A549 (cell line): ENCODE data around the gene KIF1A. TPM values are rescaled to one million over a fixed set of nuclear protein-coding genes. Genes with fewer than 3 reads are reported as not detected.

Source experiments
- ATAC-seq, 2 experiments: fragments of 200-7000 bp in 1 of 2; fragments of >200 bp in 1 of 2; cut with Nextera tagmentation in 1 of 2; cut with Tn5 transposase in 1 of 2; 3 replicates each; pipeline versions ENCODE4 v1.8.0 to v1.9.1; 2018 to 2020; ENCODE audit warnings: mild to moderate bottlenecking in 1 of 2, moderate library complexity in 1 of 2
- CTCF ChIA-PET: fragments of 300-600 bp; sonication (Branson Sonifier 250); formaldehyde crosslinking; extraction: SDS; loops from one replicate; lab custom pipeline; 2021; ENCODE audit warnings: antibody characterized with exemption, inconsistent platforms; lab: Yijun Ruan, JAX
- POLR2A ChIA-PET: fragments of 350-600 bp; formaldehyde crosslinking; extraction: SDS; loops from one replicate; lab custom pipeline; 2021; ENCODE audit warnings: antibody characterized with exemption, inconsistent platforms; lab: Yijun Ruan, JAX
- DNase-seq, 2 experiments: peaks; one replicate each; pipeline versions ENCODE4 v3.0.0 to v3.0.0-alpha.2; 2011 to 2016; ENCODE audit warnings: low read depth in 1 of 2, low spot score in 1 of 2
- FAIRE-seq: peaks from 2 replicates; lab custom pipeline; 2011; peaks lifted over from hg19 to GRCh38; lab: Jason Lieb, UNC
- H3K27ac ChIP-seq, 2 experiments: fragments of >200 bp; sonication (Bioruptor Twin); formaldehyde crosslinking; 3 replicates each; pipeline ENCODE4 v1.5.1; 2016 to 2017
- H3K4me1 ChIP-seq: fragments of >200 bp; sonication (Bioruptor Twin); formaldehyde crosslinking; 3 replicates; pipeline ENCODE4 v1.6.1; 2016
- H3K4me2 ChIP-seq: fragments of >200 bp; sonication (Bioruptor Twin); formaldehyde crosslinking; 3 replicates; pipeline ENCODE4 v1.6.1; 2016
- H3K4me3 ChIP-seq: fragments of >200 bp; sonication (Bioruptor Twin); formaldehyde crosslinking; 3 replicates; pipeline ENCODE4 v1.5.1; 2016
- H3K9me3 ChIP-seq: fragments of >200 bp; sonication (Bioruptor Twin); formaldehyde crosslinking; 3 replicates; pipeline ENCODE4 v1.6.1; 2016
- BHLHE40 ChIP-seq: IDR thresholded peaks from 2 replicates; pipeline ENCODE4 v1.6.1; 2012; ENCODE audit warnings: low read depth, low read length, inconsistent platforms
- CBX8 ChIP-seq: fragments of 200-600 bp; sonication (generic); IDR thresholded peaks from 2 replicates; pipeline ENCODE4 v1.6.1; 2016
- CEBPB ChIP-seq, 2 experiments: fragments of >200 bp in 1 of 2; sonication (Bioruptor Twin) in 1 of 2; formaldehyde crosslinking in 1 of 2; IDR thresholded peaks; 2 replicates each; pipeline ENCODE4 v1.6.1; 2012 to 2016
- CHD4 ChIP-seq: fragments of 200-600 bp; sonication (generic); IDR thresholded peaks from 2 replicates; pipeline ENCODE4 v1.6.1; 2016; ENCODE audit warnings: antibody characterized with exemption, mild to moderate bottlenecking, borderline replicate concordance
- ESRRA ChIP-seq: fragments of 150-350 bp; IDR thresholded peaks from 2 replicates; pipeline ENCODE4 v1.6.1; 2014; ENCODE audit warnings: mild to moderate bottlenecking, low read length, borderline replicate concordance
- FOSB ChIP-seq: fragments of 250-450 bp; sonication (Bioruptor Pico); IDR thresholded peaks from 2 replicates; pipeline ENCODE4 v1.5.0; 2020; ENCODE audit warnings: mild to moderate bottlenecking, moderate library complexity
- FOSL2 ChIP-seq, 2 experiments: fragments of 450-650 bp in 1 of 2; fragments of >200 bp in 1 of 2; sonication (Bioruptor Twin) in 1 of 2; formaldehyde crosslinking; IDR thresholded peaks; 2 replicates each; pipeline versions ENCODE4 v1.5.0 to v1.6.1; 2016 to 2020; ENCODE audit warnings: mild to moderate bottlenecking in 1 of 2, moderate library complexity in 1 of 2
- FOXS1 ChIP-seq: fragments of 250-450 bp; sonication (Bioruptor Pico); IDR thresholded peaks from 2 replicates; pipeline ENCODE4 v1.5.0; 2020; ENCODE audit warnings: mild to moderate bottlenecking, moderate library complexity
- GATA3 ChIP-seq: IDR thresholded peaks from 2 replicates; pipeline ENCODE4 v1.6.1; 2012; ENCODE audit warnings: borderline replicate concordance
- HDAC2 ChIP-seq: fragments of 200-600 bp; sonication (generic); IDR thresholded peaks from 2 replicates; pipeline ENCODE4 v1.6.1; 2016
- HOXB13 ChIP-seq: fragments of 250-450 bp; sonication (Bioruptor Pico); IDR thresholded peaks from 2 replicates; pipeline ENCODE4 v1.5.0; 2020; ENCODE audit warnings: low read depth, mild to moderate bottlenecking, moderate library complexity
- JUN ChIP-seq, 2 experiments: fragments of >200 bp; sonication (Bioruptor Twin); formaldehyde crosslinking; IDR thresholded peaks; 2 replicates in 1 of 2; 3 replicates in 1 of 2; pipeline ENCODE4 v1.6.1; 2016 to 2017
- JUNB ChIP-seq: fragments of >200 bp; sonication (Bioruptor Twin); formaldehyde crosslinking; IDR thresholded peaks from 2 replicates; pipeline ENCODE4 v1.6.1; 2016
- KDM1A ChIP-seq: fragments of 200-600 bp; sonication (generic); IDR thresholded peaks from 2 replicates; pipeline ENCODE4 v1.6.1; 2016; ENCODE audit warnings: low read depth, mild to moderate bottlenecking
- KDM5A ChIP-seq: fragments of 200-600 bp; sonication (generic); IDR thresholded peaks from 2 replicates; pipeline ENCODE4 v1.6.1; 2016; ENCODE audit warnings: antibody characterized with exemption, mild to moderate bottlenecking
- RAD21 ChIP-seq, 2 experiments: fragments of >200 bp in 1 of 2; sonication (Bioruptor Twin) in 1 of 2; formaldehyde crosslinking in 1 of 2; IDR thresholded peaks in 1 of 2; conservative IDR thresholded peaks in 1 of 2; 2 replicates in 1 of 2; 3 replicates in 1 of 2; pipeline ENCODE4 v1.6.1; 2012 to 2018; ENCODE audit warnings: inconsistent platforms in 1 of 2
- RFX5 ChIP-seq: fragments of 450-650 bp; IDR thresholded peaks from 2 replicates; pipeline ENCODE4 v1.7.1; 2014; ENCODE audit warnings: antibody characterized with exemption, mild to moderate bottlenecking, moderate library complexity
- SREBF2 ChIP-seq: fragments of 450-650 bp; IDR thresholded peaks from 2 replicates; pipeline ENCODE4 v1.6.1; 2014; ENCODE audit warnings: mild to moderate bottlenecking, moderate library complexity
- ZC3H11A ChIP-seq: fragments of 450-650 bp; IDR thresholded peaks from 2 replicates; pipeline ENCODE4 v1.6.1; 2014; ENCODE audit warnings: antibody characterized with exemption, mild to moderate bottlenecking
- ZFP36 ChIP-seq: fragments of 450-650 bp; IDR thresholded peaks from 2 replicates; pipeline ENCODE4 v1.6.1; 2014; ENCODE audit warnings: borderline replicate concordance; ENCODE audit not compliant: partially characterized antibody
- WGBS: methylation state at CpG from one replicate; pipeline ENCODE4 v1.1.6; 2017; ENCODE audit errors: missing lambda C conversion rate; 5-methylcytosine and 5-hydroxymethylcytosine counted together
- polyA plus RNA-seq, 4 experiments: library from polyadenylated mRNA; depleted of rRNA in 3 of 4; stranded (reverse); fragments of >200 nt; fragmentation: RNase III in 1 of 4; extraction: RNeasy Plus Mini Kit Qiagen cat#74134 plus additional on column Dnase treatment in 1 of 4; gene quantifications; 2 replicates in 3 of 4; 3 replicates in 1 of 4; pipeline ENCODE4 v1.2.3, GENCODE V29; 2011 to 2017
- TF ChIP-seq, protein P1 (sequence below): fragments of 250-450 bp; sonication (Bioruptor Pico); IDR thresholded peaks from 2 replicates; pipeline ENCODE4 v1.5.0; 2021; ENCODE audit warnings: mild to moderate bottlenecking, moderate library complexity, borderline replicate concordance
- TF ChIP-seq, protein P2 (sequence below): IDR thresholded peaks from 2 replicates; pipeline ENCODE4 v1.6.1; 2012
- TF ChIP-seq, protein P3 (sequence below): fragments of 200-600 bp; sonication (generic); IDR thresholded peaks from 2 replicates; pipeline ENCODE4 v1.6.1; 2016; ENCODE audit warnings: antibody characterized with exemption, mild to moderate bottlenecking, moderate library complexity
- TF ChIP-seq, protein P4 (sequence below): IDR thresholded peaks from 2 replicates; pipeline ENCODE4 v1.6.1; 2012; ENCODE audit warnings: low read depth, borderline replicate concordance

KIF1A gene
- polyA plus RNA-seq, 2 of the 4 experiments (the other 2 are of a cell fraction), result 0.28 to 0.50 TPM

DNA sequence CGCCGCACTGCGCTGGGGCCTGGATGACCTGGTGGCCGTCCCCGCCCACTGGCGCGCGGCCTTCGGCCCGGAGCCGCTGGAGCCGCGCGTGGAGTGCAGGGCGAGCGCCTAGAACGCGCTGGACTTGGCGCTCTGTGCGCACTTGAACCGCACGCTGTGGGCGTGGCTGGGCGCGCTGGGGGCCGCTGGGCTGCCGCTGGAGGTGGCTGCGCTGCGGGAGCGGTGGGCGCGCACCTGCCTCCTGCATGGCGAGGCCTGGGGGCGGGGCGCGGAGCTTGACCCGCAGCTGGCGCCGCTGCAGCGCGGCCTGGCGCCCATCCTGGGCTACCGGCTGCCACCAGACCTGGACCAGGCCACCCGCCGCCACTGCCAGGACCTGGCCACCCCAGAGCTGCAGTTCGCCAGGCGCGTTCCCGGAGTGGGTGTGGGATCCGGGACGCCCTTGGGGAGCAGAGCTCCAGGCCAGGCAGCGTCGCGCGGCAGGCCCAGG is 147.3 kb downstream of the KIF1A start:
- DNase-seq (no peak), FAIRE-seq (no peak)
- H3K4me3 ChIP-seq, result no peak overlapping the region
- H3K4me1 ChIP-seq, result no peaks in the 10 kb centered on the region
- TF ChIP-seq KDM5A, result no peak
- TF ChIP-seq FOSB, result no peak
- no peak for TF ChIP-seq RFX5
- TF ChIP-seq FOXS1 (CRISPR knock-in tag), result no peak
- no peak for TF ChIP-seq CHD4
- no peak for TF ChIP-seq RAD21 (conservative IDR thresholded peaks at IDR 0.05 in 1 of 2, IDR thresholded peaks at IDR 0.05 in 1 of 2)
- TF ChIP-seq JUNB, result no peak
- TF ChIP-seq HOXB13 (CRISPR knock-in tag), result no peak
- TF ChIP-seq, all 56 proteins: peak for 0
- WGBS, result 45% methylated on average over 19 of the region's 55 CpGs
- Histone ChIP-seq H3K9me3 (no peaks in the 10 kb centered on the region), H3K4me2 (no peak overlapping the region), H3K27ac (no peak overlapping the region)
- ATAC-seq, result no peak
- CTCF ChIA-PET, result no interaction called here
- POLR2A ChIA-PET, result no interaction called here

DNA sequence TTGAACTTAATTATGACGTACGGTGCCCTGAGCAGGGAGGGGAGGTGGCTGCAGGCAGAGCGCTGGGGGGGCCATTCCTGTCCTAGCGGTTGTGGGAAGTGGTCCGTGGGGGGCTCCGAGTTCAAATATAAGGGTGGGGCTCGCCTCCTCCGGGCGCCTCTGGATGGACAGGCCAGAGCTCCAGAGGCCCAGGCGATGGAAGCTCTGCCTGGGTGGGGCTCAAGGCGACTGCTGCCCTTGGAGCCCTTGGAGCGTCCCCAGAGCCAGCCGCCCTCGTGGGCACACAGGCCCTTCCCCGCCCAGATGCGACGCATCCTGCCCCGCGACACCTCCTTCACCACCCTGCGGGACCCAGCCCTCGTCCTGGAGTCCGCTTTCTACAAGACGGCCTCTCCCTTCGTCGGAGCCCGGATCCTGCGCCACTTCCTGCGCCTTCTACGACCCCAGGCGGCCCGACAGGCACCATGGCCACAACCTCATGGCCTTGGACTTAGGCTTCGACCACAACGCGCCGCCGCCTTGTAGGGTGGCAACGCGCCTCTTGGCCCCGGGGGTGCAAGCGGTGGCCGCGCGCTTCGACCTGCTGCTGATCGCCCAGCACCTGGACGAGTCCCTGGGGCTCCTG is 147.8 kb downstream of the KIF1A start:
- DNase-seq (no peak), ATAC-seq (no peak), FAIRE-seq (no peak)
- Histone ChIP-seq H3K27ac (no peak overlapping the region), H3K4me3 (no peak overlapping the region), H3K9me3 (no peaks in the 10 kb centered on the region), H3K4me2 (no peak overlapping the region), H3K4me1 (no peaks in the 10 kb centered on the region)
- ChIA-PET POLR2A (no interaction called here), CTCF (no interaction called here)
- no peak for TF ChIP-seq CBX8
- TF ChIP-seq, protein P1, sequence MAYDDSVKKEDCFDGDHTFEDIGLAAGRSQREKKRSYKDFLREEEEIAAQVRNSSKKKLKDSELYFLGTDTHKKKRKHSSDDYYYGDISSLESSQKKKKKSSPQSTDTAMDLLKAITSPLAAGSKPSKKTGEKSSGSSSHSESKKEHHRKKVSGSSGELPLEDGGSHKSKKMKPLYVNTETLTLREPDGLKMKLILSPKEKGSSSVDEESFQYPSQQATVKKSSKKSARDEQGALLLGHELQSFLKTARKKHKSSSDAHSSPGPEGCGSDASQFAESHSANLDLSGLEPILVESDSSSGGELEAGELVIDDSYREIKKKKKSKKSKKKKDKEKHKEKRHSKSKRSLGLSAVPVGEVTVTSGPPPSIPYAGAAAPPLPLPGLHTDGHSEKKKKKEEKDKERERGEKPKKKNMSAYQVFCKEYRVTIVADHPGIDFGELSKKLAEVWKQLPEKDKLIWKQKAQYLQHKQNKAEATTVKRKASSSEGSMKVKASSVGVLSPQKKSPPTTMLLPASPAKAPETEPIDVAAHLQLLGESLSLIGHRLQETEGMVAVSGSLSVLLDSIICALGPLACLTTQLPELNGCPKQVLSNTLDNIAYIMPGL (CRISPR knock-in tag), result no peak
- TF ChIP-seq JUN (IDR thresholded peaks at IDR 0.05), result no peak
- TF ChIP-seq, protein P2, sequence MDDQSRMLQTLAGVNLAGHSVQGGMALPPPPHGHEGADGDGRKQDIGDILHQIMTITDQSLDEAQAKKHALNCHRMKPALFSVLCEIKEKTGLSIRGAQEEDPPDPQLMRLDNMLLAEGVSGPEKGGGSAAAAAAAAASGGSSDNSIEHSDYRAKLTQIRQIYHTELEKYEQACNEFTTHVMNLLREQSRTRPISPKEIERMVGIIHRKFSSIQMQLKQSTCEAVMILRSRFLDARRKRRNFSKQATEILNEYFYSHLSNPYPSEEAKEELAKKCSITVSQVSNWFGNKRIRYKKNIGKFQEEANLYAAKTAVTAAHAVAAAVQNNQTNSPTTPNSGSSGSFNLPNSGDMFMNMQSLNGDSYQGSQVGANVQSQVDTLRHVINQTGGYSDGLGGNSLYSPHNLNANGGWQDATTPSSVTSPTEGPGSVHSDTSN, result no peak
- TF ChIP-seq ZFP36, result no peak
- no peak for TF ChIP-seq ZC3H11A
- TF ChIP-seq FOSL2 (IDR thresholded peaks at IDR 0.05), result no peak
- TF ChIP-seq FOSL2 (CRISPR knock-in tag; IDR thresholded peaks at IDR 0.05), result no peak
- TF ChIP-seq BHLHE40, result no peak
- TF ChIP-seq ESRRA, result no peak
- no peak for TF ChIP-seq HDAC2
- no peak for TF ChIP-seq CEBPB (IDR thresholded peaks at IDR 0.05)
- no peak for TF ChIP-seq KDM1A
- 69% methylated on average over 39 of the region's 46 CpGs for WGBS

DNA sequence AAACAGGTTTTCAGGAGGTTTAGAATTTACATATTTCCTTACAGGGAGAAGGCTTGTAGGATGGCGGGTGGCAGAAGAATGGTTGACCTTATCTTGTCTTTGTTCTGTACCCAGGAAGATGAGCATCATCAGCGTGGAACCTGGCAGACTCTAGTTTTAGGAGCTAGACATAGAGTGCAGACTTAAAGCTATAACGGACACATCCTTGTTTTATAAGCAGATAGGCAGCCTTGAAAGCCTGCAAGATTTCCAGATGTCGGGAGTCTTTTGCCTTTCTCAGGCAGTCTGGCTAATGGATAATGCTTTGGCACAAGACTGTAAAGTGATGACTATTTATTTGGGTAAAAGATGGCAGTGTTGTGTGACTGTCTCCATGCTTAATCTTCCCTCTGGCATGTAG is 149.1 kb downstream of the KIF1A start:
- FAIRE-seq (no peak), DNase-seq (no peak), ATAC-seq (no peak)
- Histone ChIP-seq H3K27ac (no peak overlapping the region), H3K9me3 (0 out of 3 replicates have a peak, but pooled peaks cover 3% of the 10 kb centered on the region), H3K4me2 (no peak overlapping the region), H3K4me3 (no peak overlapping the region), H3K4me1 (no peaks in the 10 kb centered on the region)
- CTCF ChIA-PET, result interaction anchor here (1.0 to 1.3 kb wide), 2 partner anchors 30 to 65 kb away, joined by 3 read pairs; no protein-coding TSS in a partner anchor
- 30% methylated on average over 4 of the region's 4 CpGs for whole genome bisulfite sequencing
- POLR2A ChIA-PET, result no interaction called here
- TF ChIP-seq, protein P3, sequence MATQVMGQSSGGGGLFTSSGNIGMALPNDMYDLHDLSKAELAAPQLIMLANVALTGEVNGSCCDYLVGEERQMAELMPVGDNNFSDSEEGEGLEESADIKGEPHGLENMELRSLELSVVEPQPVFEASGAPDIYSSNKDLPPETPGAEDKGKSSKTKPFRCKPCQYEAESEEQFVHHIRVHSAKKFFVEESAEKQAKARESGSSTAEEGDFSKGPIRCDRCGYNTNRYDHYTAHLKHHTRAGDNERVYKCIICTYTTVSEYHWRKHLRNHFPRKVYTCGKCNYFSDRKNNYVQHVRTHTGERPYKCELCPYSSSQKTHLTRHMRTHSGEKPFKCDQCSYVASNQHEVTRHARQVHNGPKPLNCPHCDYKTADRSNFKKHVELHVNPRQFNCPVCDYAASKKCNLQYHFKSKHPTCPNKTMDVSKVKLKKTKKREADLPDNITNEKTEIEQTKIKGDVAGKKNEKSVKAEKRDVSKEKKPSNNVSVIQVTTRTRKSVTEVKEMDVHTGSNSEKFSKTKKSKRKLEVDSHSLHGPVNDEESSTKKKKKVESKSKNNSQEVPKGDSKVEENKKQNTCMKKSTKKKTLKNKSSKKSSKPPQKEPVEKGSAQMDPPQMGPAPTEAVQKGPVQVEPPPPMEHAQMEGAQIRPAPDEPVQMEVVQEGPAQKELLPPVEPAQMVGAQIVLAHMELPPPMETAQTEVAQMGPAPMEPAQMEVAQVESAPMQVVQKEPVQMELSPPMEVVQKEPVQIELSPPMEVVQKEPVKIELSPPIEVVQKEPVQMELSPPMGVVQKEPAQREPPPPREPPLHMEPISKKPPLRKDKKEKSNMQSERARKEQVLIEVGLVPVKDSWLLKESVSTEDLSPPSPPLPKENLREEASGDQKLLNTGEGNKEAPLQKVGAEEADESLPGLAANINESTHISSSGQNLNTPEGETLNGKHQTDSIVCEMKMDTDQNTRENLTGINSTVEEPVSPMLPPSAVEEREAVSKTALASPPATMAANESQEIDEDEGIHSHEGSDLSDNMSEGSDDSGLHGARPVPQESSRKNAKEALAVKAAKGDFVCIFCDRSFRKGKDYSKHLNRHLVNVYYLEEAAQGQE, result no peak
- TF ChIP-seq SREBF2 (no peak), GATA3 (no peak), RFX5 (no peak)
- TF ChIP-seq, protein P1 (CRISPR knock-in tag), result no peak
- TF ChIP-seq, protein P2, result no peak
- TF ChIP-seq, protein P4, sequence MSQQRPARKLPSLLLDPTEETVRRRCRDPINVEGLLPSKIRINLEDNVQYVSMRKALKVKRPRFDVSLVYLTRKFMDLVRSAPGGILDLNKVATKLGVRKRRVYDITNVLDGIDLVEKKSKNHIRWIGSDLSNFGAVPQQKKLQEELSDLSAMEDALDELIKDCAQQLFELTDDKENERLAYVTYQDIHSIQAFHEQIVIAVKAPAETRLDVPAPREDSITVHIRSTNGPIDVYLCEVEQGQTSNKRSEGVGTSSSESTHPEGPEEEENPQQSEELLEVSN, result no peak
